Lower lobe of right lung (tissue), 2 donors: ENCODE results near the gene HDLBP. TPM values are rescaled to one million over a fixed set of nuclear protein-coding genes. Genes with fewer than 3 reads are reported as not detected.
"Not testable (repeated sequence)": the region's sequence is repeated elsewhere in the genome, so short reads cannot be mapped to it uniquely, and the experiment has no call there.

Source experiments
- ATAC-seq, 2 donors: fragments of 200-7000 bp; cut with Tn5 transposase; one replicate each; pipeline ENCODE4 v1.9.1; 2020 to 2022; ENCODE audit warnings: mild to moderate bottlenecking in 2 of 2, moderate library complexity in 2 of 2
- DNase-seq: peaks from one replicate; pipeline ENCODE4 v3.0.0-alpha.2; 2020
- H3K27ac ChIP-seq: fragments of 200-600 bp; one replicate; pipeline ENCODE4 v1.8.0; 2022
- H3K27me3 ChIP-seq: fragments of 200-600 bp; one replicate; pipeline ENCODE4 v1.8.0; 2022; ENCODE audit warnings: low read depth
- H3K36me3 ChIP-seq: fragments of 200-600 bp; one replicate; pipeline ENCODE4 v1.8.0; 2022; ENCODE audit warnings: mild to moderate bottlenecking
- H3K4me1 ChIP-seq: fragments of 200-600 bp; one replicate; pipeline ENCODE4 v1.8.0; 2022
- H3K4me3 ChIP-seq: fragments of 200-600 bp; one replicate; pipeline ENCODE4 v1.8.0; 2022; ENCODE audit warnings: mild to moderate bottlenecking
- H3K9me3 ChIP-seq: fragments of 200-600 bp; one replicate; pipeline ENCODE4 v1.8.0; 2022
- intact Hi-C: fragments of 100-400 bp; cut with DNase I; formaldehyde crosslinking; loops from one replicate; pipeline ENCODE4 v1.11.0; 2022
- total RNA-seq: library from RNA; stranded (reverse); fragmentation: NEBNext Ultra II Directional; extraction: Animal tissue kit (Norgen Biotek cat#: 25700); gene quantifications from one replicate; pipeline ENCODE4 v1.2.1, GENCODE V29; 2021
- TF ChIP-seq, protein P1 (sequence below): fragments of 200-600 bp; IDR thresholded peaks from one replicate; pipeline ENCODE4 v1.8.0; 2022; ENCODE audit warnings: antibody characterized with exemption, mild to moderate bottlenecking
- donor health status: DM: no; HTN: yes; CAD: no; lungs with severe emphysema.

Gene HDLBP
- total RNA-seq, 1 donor from 2014 or later: 387 TPM

DNA sequence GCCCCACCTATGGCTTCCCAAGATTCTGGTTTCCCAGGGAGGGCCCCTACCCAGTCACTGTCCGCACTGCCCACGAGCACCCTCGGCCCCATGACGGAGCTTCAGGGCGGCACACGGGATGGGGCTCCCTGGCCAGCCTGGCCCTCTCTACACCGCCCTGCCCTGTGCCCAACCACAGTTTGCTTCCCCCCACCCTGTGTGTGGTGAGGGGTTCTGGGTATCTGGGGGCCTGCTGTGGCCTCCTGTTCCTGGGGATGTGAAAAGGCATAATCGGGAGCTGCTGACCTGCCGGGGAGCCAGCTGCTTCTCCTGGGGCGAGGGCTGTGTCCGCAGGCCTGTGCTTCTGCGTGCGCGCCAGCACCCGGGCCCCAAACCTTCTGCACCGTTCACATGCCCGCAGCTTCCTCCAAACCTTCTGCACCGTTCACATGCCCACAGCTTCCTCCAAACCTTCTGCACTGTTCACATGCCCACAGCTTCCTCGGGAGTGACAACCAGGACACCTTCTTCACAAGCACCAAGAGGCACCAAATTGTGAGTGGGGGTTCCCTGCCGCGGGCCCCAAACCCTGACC, 114.6 kb downstream of the HDLBP start:
- Histone ChIP-seq H3K27me3 (no peaks in the 10 kb centered on the region), H3K9me3 (no peaks in the 10 kb centered on the region), H3K27ac (no peak overlapping the region), H3K4me3 (no peak overlapping the region), H3K36me3 (no peaks in the 10 kb centered on the region), H3K4me1 (no peaks in the 10 kb centered on the region)
- ATAC-seq (no peak), DNase-seq (no peak)
- intact Hi-C loops: no loop called here
- TF ChIP-seq, protein P1, sequence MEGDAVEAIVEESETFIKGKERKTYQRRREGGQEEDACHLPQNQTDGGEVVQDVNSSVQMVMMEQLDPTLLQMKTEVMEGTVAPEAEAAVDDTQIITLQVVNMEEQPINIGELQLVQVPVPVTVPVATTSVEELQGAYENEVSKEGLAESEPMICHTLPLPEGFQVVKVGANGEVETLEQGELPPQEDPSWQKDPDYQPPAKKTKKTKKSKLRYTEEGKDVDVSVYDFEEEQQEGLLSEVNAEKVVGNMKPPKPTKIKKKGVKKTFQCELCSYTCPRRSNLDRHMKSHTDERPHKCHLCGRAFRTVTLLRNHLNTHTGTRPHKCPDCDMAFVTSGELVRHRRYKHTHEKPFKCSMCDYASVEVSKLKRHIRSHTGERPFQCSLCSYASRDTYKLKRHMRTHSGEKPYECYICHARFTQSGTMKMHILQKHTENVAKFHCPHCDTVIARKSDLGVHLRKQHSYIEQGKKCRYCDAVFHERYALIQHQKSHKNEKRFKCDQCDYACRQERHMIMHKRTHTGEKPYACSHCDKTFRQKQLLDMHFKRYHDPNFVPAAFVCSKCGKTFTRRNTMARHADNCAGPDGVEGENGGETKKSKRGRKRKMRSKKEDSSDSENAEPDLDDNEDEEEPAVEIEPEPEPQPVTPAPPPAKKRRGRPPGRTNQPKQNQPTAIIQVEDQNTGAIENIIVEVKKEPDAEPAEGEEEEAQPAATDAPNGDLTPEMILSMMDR: no peak

DNA sequence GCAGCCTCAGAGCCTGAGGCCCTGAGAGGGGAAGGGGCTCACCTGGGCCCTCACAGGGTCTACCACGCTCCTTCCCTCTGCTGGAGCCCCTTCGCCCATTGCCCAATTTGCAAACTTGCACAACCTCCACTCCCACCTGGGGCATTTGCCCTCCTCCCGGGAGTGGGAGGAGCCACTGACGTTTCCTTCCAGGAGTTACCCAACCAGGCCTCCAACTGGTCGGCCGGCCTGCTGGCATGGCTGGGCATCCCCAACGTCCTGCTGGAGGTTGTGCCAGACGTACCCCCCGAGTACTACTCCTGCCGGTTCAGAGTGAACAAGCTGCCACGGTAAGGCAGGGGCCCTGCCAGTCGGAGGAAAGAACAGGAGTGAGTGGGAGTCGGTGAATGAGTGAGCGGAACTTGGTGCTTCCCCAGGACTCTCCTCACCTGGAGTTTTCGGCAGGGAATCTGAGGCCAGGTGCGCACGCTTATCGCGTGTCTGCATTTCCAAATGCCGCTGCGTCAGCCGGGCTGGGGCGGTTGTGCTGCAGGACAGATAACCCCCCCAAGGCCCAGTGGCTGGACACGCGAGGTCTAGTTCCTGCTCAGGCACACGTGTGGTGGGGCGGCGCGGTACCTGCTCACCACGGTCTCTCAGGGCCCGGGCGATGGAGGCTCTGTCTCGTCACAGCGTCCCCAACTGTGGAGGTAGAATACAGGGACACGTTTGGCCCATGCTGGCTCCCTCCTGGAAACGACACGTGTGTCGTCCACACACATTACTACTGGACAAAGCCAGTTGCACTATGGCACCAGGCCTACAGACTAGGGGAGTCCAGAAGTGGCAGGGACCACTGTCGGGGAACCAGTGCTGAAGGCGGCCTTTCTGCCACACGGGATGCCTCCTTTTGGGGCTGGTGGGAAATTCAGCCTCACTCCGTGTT, 115.3 kb downstream of the HDLBP start:
- intact Hi-C loops: no loop called here

DNA sequence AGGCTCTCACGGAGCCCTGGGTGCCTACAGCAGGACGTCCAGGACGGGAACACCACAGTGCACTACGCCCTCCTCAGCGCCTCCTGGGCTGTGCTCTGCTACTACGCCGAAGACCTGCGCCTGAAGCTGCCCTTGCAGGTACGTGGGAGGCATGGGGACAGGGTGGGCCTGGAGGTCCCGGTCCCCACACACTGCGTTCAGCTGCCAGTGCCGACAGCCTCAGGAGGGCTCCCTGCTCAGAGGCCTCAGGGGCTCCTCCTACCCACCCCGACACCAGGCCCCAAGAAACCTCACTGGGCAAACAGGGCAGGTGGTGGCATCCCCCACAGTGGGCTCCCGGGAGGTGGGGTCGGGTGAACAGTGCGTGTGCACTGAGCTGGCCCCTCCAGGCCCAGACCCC, 116.2 kb downstream of the HDLBP start:
- ATAC-seq (no peak), DNase-seq (no peak)
- H3K4me3 ChIP-seq: no peak overlapping the region
- TF ChIP-seq, protein P1: no peak
- no peaks in the 10 kb centered on the region for H3K36me3 ChIP-seq
- H3K27me3 ChIP-seq: no peaks in the 10 kb centered on the region
- intact Hi-C loops: no loop called here
- H3K27ac ChIP-seq: no peak overlapping the region
- no peaks in the 10 kb centered on the region for H3K9me3 ChIP-seq
- no peaks in the 10 kb centered on the region for H3K4me1 ChIP-seq

More for the DNA sequence above, 115.3 kb downstream of the HDLBP start:
- Histone ChIP-seq H3K9me3 (no peaks in the 10 kb centered on the region), H3K36me3 (no peaks in the 10 kb centered on the region), H3K27ac (no peak overlapping the region), H3K27me3 (no peaks in the 10 kb centered on the region), H3K4me3 (no peak overlapping the region), H3K4me1 (no peaks in the 10 kb centered on the region)
- ATAC-seq: no peak
- TF ChIP-seq, protein P1: no peak
- no peak for DNase-seq

DNA sequence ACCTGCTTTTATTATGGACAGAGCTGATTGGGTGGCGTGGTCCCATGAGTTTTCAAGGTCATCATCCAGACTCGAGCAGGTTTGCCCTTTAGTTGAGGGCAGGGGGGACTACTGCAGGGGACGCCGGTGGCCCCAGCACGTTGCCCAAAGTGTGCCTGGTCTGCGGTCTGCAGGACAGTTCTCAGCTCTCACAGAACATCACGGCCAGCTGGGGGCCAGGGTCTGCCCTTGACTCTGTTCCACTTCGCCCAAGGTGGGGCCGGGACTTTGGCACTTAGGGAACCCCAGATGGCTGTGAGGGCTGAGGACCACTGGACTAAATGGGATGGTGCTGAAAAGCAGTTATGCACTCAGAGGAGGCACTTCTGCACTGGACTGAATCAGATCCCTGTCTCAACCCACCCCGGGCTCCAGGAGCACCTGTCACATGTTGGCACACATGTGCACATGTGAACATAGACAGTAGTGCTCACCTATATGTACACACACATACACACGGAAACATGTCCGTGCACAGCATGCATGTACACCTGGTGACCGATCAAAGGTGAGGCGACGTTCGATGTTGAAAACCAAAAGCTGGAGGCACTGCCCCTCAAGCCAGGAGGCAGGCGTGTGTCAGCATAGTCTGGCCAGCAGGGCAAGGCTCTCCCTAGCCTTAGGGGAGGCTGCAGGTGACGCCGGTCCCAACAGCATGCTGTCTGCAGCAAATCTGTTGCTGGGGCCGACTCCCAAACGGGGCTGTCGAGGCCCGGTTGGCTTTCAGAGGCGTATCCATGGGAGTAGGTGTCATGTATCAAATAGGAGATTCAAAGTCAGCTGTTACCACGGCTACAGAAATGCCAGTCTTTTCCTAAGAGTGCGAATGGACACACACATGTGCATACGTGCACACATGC, 116.8 kb downstream of the HDLBP start:
- Histone ChIP-seq H3K27me3 (no peaks in the 10 kb centered on the region), H3K4me1 (no peaks in the 10 kb centered on the region), H3K4me3 (no peak overlapping the region), H3K27ac (no peak overlapping the region), H3K36me3 (no peaks in the 10 kb centered on the region), H3K9me3 (no peaks in the 10 kb centered on the region)
- ATAC-seq (no peak), DNase-seq (peak; percentile 34)
- TF ChIP-seq, protein P1: no peak
- intact Hi-C loops: no loop called here

DNA sequence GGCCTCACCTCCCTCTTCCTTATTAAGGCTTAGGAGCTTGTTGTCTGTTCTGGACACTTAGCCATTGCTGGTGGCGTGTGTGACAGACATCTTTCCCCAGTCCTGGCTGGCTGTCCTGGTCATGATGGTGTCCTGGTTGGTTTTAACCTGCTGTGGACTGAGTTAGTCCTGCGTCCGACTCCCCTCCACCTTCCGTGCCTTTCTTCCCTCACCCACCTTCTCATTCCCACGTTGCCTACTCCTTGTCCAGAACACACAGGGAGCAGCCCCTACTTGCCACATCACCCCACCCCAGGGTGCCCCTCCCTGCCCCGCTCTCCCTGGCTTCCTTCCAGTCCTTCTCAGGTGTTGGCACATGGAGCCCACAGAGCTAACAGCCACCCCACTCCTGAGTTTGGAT, 117.5 kb downstream of the HDLBP start:
- ATAC-seq: no peak
- DNase-seq: peak; percentile 20
- intact Hi-C loops: no loop called here
- H3K9me3 ChIP-seq: no peaks in the 10 kb centered on the region
- no peak overlapping the region for H3K4me3 ChIP-seq
- H3K27me3 ChIP-seq: no peaks in the 10 kb centered on the region
- no peaks in the 10 kb centered on the region for H3K4me1 ChIP-seq
- H3K36me3 ChIP-seq: no peaks in the 10 kb centered on the region
- TF ChIP-seq, protein P1: no peak
- H3K27ac ChIP-seq: no peak overlapping the region

DNA sequence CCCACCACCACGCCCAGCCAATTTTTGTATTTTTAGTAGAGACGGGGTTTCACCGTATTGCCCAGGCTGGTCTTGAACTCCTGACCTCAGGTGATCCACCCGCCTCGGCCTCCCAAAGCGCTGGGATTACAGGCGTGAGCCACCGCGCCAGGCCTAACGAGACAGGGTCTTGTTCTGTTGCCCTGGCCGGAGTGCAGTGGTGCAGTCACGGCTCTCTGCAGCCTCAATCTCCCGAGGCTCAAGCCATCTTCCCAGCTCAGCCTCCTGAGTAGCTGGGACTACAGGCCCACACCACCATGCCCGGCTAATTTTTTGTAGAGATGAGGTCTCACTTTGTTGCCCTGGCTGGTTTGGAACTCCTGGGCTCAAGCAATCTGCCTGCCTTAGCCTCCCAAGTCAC, 118.2 kb downstream of the HDLBP start:
- H3K4me1 ChIP-seq, H3K36me3 ChIP-seq, H3K27me3 ChIP-seq, H3K27ac ChIP-seq, ATAC-seq, intact Hi-C loops, H3K4me3 ChIP-seq, H3K9me3 ChIP-seq: not testable (repeated sequence)
- peak; percentile 32 for DNase-seq
